Activated naive CD8-positive, alpha-beta T cell treated with anti-CD3 and anti-CD28 coated beads, Interleukin-2, amount 50 U/mL, for 24 hours (primary cell): ENCODE results near the gene SRC.

Experiments
- ATAC-seq: fragments of 150-1000 bp; cut with Tn5 transposase; one replicate; pipeline ENCODE4 v1.10.0; 2021
- DNase-seq: peaks from one replicate; pipeline ENCODE4 v3.0.0; 2021
- H3K27ac Mint-ChIP-seq: one replicate; pipeline ENCODE4 v1.8.0; 2021; ENCODE audit warnings: mild to moderate bottlenecking, mixed read lengths
- H3K27me3 Mint-ChIP-seq: one replicate; pipeline ENCODE4 v1.8.0; 2021; ENCODE audit warnings: mixed read lengths
- H3K36me3 Mint-ChIP-seq: one replicate; pipeline ENCODE4 v1.8.0; 2021; ENCODE audit warnings: low read depth, mixed read lengths
- H3K4me1 Mint-ChIP-seq: one replicate; pipeline ENCODE4 v1.8.0; 2021; ENCODE audit warnings: mixed read lengths
- H3K4me3 Mint-ChIP-seq: one replicate; pipeline ENCODE4 v1.8.0; 2021; ENCODE audit warnings: mild to moderate bottlenecking, moderate library complexity, mixed read lengths
- H3K9me3 Mint-ChIP-seq: one replicate; pipeline ENCODE4 v1.8.0; 2021; ENCODE audit warnings: mixed read lengths

The SRC gene

GRCh38 chr20:37415118-37416085 is 69.5 kb downstream of the SRC start:
- H3K9me3 Mint-ChIP-seq: no peaks in the 10 kb centered on the region
- no peak overlapping the region for H3K27ac Mint-ChIP-seq
- DNase-seq (no peak), ATAC-seq (no peak)
- H3K27me3 Mint-ChIP-seq: no peaks in the 10 kb centered on the region
- no peak overlapping the region for H3K4me3 Mint-ChIP-seq
- H3K36me3 Mint-ChIP-seq: no peaks in the 10 kb centered on the region
- no peaks in the 10 kb centered on the region for H3K4me1 Mint-ChIP-seq

GRCh38 chr20:37416100-37416847 is 70.3 kb downstream of the SRC start:
- peaks cover 8% of the 10 kb centered on the region for H3K27me3 Mint-ChIP-seq
- H3K4me3 Mint-ChIP-seq: no peak overlapping the region
- no peak overlapping the region for H3K27ac Mint-ChIP-seq
- no peak for DNase-seq
- H3K9me3 Mint-ChIP-seq: no peaks in the 10 kb centered on the region
- H3K4me1 Mint-ChIP-seq: no peaks in the 10 kb centered on the region
- ATAC-seq: no peak
- no peaks in the 10 kb centered on the region for H3K36me3 Mint-ChIP-seq

GRCh38 chr20:37416848-37417616 is 71.1 kb downstream of the SRC start:
- Mint-ChIP-seq H3K27ac (no peak overlapping the region), H3K36me3 (no peaks in the 10 kb centered on the region), H3K4me3 (no peak overlapping the region), H3K9me3 (no peaks in the 10 kb centered on the region), H3K4me1 (no peaks in the 10 kb centered on the region), H3K27me3 (peaks cover 9% of the 10 kb centered on the region)
- ATAC-seq (no peak), DNase-seq (no peak)

- DNase-seq: no peak
- Mint-ChIP-seq H3K36me3 (no peaks in the 10 kb centered on the region), H3K27me3 (peaks cover 13% of the 10 kb centered on the region)
Observed at GRCh38 chr20:37417617-37418467, 71.9 kb downstream of the SRC start.

GRCh38 chr20:37418591-37419109 is 72.7 kb downstream of the SRC start:
- H3K4me3 Mint-ChIP-seq: no peak overlapping the region
- H3K27me3 Mint-ChIP-seq: peaks cover 16% of the 10 kb centered on the region
- H3K27ac Mint-ChIP-seq: no peak overlapping the region
- no peaks in the 10 kb centered on the region for H3K4me1 Mint-ChIP-seq
- no peaks in the 10 kb centered on the region for H3K9me3 Mint-ChIP-seq
- no peak for ATAC-seq
- no peaks in the 10 kb centered on the region for H3K36me3 Mint-ChIP-seq
- DNase-seq: no peak

More at GRCh38 chr20:37417617-37418467, 71.9 kb downstream of the SRC start:
- Mint-ChIP-seq H3K4me3 (no peak overlapping the region), H3K27ac (no peak overlapping the region), H3K4me1 (no peaks in the 10 kb centered on the region), H3K9me3 (no peaks in the 10 kb centered on the region)
- ATAC-seq: no peak

- ATAC-seq (no peak), DNase-seq (no peak)
- peaks cover 20% of the 10 kb centered on the region for H3K27me3 Mint-ChIP-seq
- H3K9me3 Mint-ChIP-seq: no peaks in the 10 kb centered on the region
- no peak overlapping the region for H3K4me3 Mint-ChIP-seq
- no peaks in the 10 kb centered on the region for H3K36me3 Mint-ChIP-seq
- H3K27ac Mint-ChIP-seq: no peak overlapping the region
- no peaks in the 10 kb centered on the region for H3K4me1 Mint-ChIP-seq
Observed at GRCh38 chr20:37419307-37419706, 73.4 kb downstream of the SRC start.

GRCh38 chr20:37419774-37420542 is 74.0 kb downstream of the SRC start:
- no peak overlapping the region for H3K27ac Mint-ChIP-seq
- H3K36me3 Mint-ChIP-seq: no peaks in the 10 kb centered on the region
- H3K27me3 Mint-ChIP-seq: peaks cover 25% of the 10 kb centered on the region
- no peak overlapping the region for H3K4me3 Mint-ChIP-seq
- DNase-seq (no peak), ATAC-seq (no peak)
- H3K9me3 Mint-ChIP-seq: no peaks in the 10 kb centered on the region
- no peaks in the 10 kb centered on the region for H3K4me1 Mint-ChIP-seq

GRCh38 chr20:37420610-37421009 is 74.7 kb downstream of the SRC start:
- DNase-seq: no peak
- H3K4me3 Mint-ChIP-seq: no peak overlapping the region
- no peaks in the 10 kb centered on the region for H3K4me1 Mint-ChIP-seq
- no peaks in the 10 kb centered on the region for H3K36me3 Mint-ChIP-seq
- H3K9me3 Mint-ChIP-seq: no peaks in the 10 kb centered on the region
- no peak overlapping the region for H3K27ac Mint-ChIP-seq
- no peak for ATAC-seq
- H3K27me3 Mint-ChIP-seq: peaks cover 30% of the 10 kb centered on the region

- Mint-ChIP-seq H3K4me1 (no peaks in the 10 kb centered on the region), H3K27ac (no peak overlapping the region), H3K9me3 (no peaks in the 10 kb centered on the region), H3K36me3 (no peaks in the 10 kb centered on the region), H3K27me3 (peaks cover 30% of the 10 kb centered on the region), H3K4me3 (no peak overlapping the region)
- ATAC-seq (no peak), DNase-seq (no peak)
Observed at GRCh38 chr20:37421060-37421905, 75.3 kb downstream of the SRC start.

- no peak for DNase-seq
- Mint-ChIP-seq H3K36me3 (no peaks in the 10 kb centered on the region), H3K4me3 (no peak overlapping the region), H3K27me3 (peaks cover 30% of the 10 kb centered on the region), H3K27ac (no peak overlapping the region), H3K4me1 (no peaks in the 10 kb centered on the region), H3K9me3 (no peaks in the 10 kb centered on the region)
- ATAC-seq: no peak
Observed at GRCh38 chr20:37421988-37422387, 76.0 kb downstream of the SRC start.

- DNase-seq: no peak
- Mint-ChIP-seq H3K27ac (no peak overlapping the region), H3K9me3 (no peaks in the 10 kb centered on the region), H3K4me1 (no peaks in the 10 kb centered on the region), H3K4me3 (no peak overlapping the region), H3K36me3 (no peaks in the 10 kb centered on the region), H3K27me3 (peaks cover 30% of the 10 kb centered on the region)
- ATAC-seq: no peak
Observed at GRCh38 chr20:37422791-37423286, 76.9 kb downstream of the SRC start.

- Mint-ChIP-seq H3K27me3 (peaks cover 30% of the 10 kb centered on the region), H3K27ac (no peak overlapping the region), H3K36me3 (no peaks in the 10 kb centered on the region), H3K4me3 (no peak overlapping the region), H3K4me1 (no peaks in the 10 kb centered on the region), H3K9me3 (no peaks in the 10 kb centered on the region)
- ATAC-seq (no peak), DNase-seq (no peak)
Observed at GRCh38 chr20:37423545-37423944, 77.6 kb downstream of the SRC start.
